WERI-Rb-1 (cell line): ENCODE measurements around the gene KIAA0319L.

ENCODE experiments used
- DNase-seq: peaks from one replicate; pipeline ENCODE4 v3.0.0-alpha.2; 2020
- H3K27ac ChIP-seq: fragments of 250-450 bp; sonication (Bioruptor Pico); 2 replicates; pipeline ENCODE4 v1.5.1; 2020; ENCODE audit warnings: mild to moderate bottlenecking, moderate library complexity
- H3K27me3 ChIP-seq: fragments of 250-450 bp; sonication (Bioruptor Pico); 2 replicates; pipeline ENCODE4 v1.5.1; 2021; ENCODE audit warnings: mild to moderate bottlenecking, low read depth, moderate library complexity; ENCODE audit not compliant: insufficient read depth, severe bottlenecking
- H3K36me3 ChIP-seq: fragments of 250-450 bp; sonication (Bioruptor Pico); 2 replicates; pipeline ENCODE4 v1.5.1; 2020; ENCODE audit warnings: mild to moderate bottlenecking, moderate library complexity
- H3K4me3 ChIP-seq: 2 replicates; pipeline ENCODE4 v1.5.1; 2011; ENCODE audit warnings: low read depth, mild to moderate bottlenecking, control low read depth, low read length
- H3K9me3 ChIP-seq: fragments of 250-450 bp; sonication (Bioruptor Pico); 2 replicates; pipeline ENCODE4 v1.5.1; 2021; ENCODE audit warnings: mild to moderate bottlenecking, moderate library complexity; ENCODE audit not compliant: severe bottlenecking
- CTCF ChIP-seq: IDR thresholded peaks from 2 replicates; pipeline ENCODE4 v1.5.1; 2011; ENCODE audit warnings: low read depth, mild to moderate bottlenecking, control low read depth, inconsistent platforms, low read length

KIAA0319L gene

GRCh38 chr1:35499652-35500176 is 57.5 kb downstream of the KIAA0319L start:
- peak; percentile 74 for DNase-seq
- TF ChIP-seq CTCF = no peak
- H3K27ac ChIP-seq = peak overlapping the region; percentile 63

GRCh38 chr1:35499231-35499630 is 58.0 kb downstream of the KIAA0319L start:
- peak; percentile 19 for DNase-seq
- Histone ChIP-seq H3K27me3 (no peaks in the 10 kb centered on the region), H3K9me3 (no peaks in the 10 kb centered on the region), H3K4me3 (0 out of 2 replicates have a peak overlapping the region, but pooled peaks have one; percentile 1), H3K27ac (peak overlapping the region; percentile 63), H3K36me3 (no peaks in the 10 kb centered on the region)
- no peak for TF ChIP-seq CTCF

More at GRCh38 chr1:35499652-35500176, 57.5 kb downstream of the KIAA0319L start:
- Histone ChIP-seq H3K36me3 (no peaks in the 10 kb centered on the region; the same call in 1 of the 2 replicates), H3K27me3 (no peaks in the 10 kb centered on the region), H3K4me3 (peak overlapping the region; percentile 18), H3K9me3 (no peaks in the 10 kb centered on the region)

- no peak for DNase-seq
- H3K9me3 ChIP-seq = no peaks in the 10 kb centered on the region
- H3K4me3 ChIP-seq = no peak overlapping the region
- TF ChIP-seq CTCF = no peak
- no peak overlapping the region for H3K27ac ChIP-seq
- H3K36me3 ChIP-seq = no peaks in the 10 kb centered on the region
- H3K27me3 ChIP-seq = no peaks in the 10 kb centered on the region
Measured at GRCh38 chr1:35497571-35497970, 59.6 kb downstream of the KIAA0319L start.

- TF ChIP-seq CTCF = no peak
- DNase-seq = no peak
- peaks cover 4% of the 10 kb centered on the region; the same call in 1 of the 2 replicates for H3K36me3 ChIP-seq
- H3K9me3 ChIP-seq = peaks cover 3% of the 10 kb centered on the region
- no peak overlapping the region for H3K27ac ChIP-seq
- H3K27me3 ChIP-seq = no peaks in the 10 kb centered on the region
- no peak overlapping the region for H3K4me3 ChIP-seq
Measured at GRCh38 chr1:35490250-35490649, 67.0 kb downstream of the KIAA0319L start.

- peaks cover 4% of the 10 kb centered on the region; the same call in 1 of the 2 replicates for H3K36me3 ChIP-seq
Measured at GRCh38 chr1:35488336-35488735, 68.9 kb downstream of the KIAA0319L start.

More at GRCh38 chr1:35488336-35488735, 68.9 kb downstream of the KIAA0319L start:
- Histone ChIP-seq H3K4me3 (no peak overlapping the region), H3K9me3 (peaks cover 3% of the 10 kb centered on the region), H3K27me3 (no peaks in the 10 kb centered on the region), H3K27ac (no peak overlapping the region)
- DNase-seq = no peak
- no peak for TF ChIP-seq CTCF
